WI38 (cell line): ENCODE measurements around the gene RDH8.

Experiments used
- H3K4me3 ChIP-seq: 2 replicates; pipeline ENCODE4 v1.5.1; 2011; ENCODE audit warnings: low read depth, mild to moderate bottlenecking, control low read depth, low read length
- CTCF ChIP-seq: IDR thresholded peaks from 2 replicates; pipeline ENCODE4 v1.5.1; 2012; ENCODE audit warnings: low read depth, mild to moderate bottlenecking, control low read depth, low read length

RDH8 gene

GRCh38 chr19:10052602-10053360 lies 39.5 kb downstream of the RDH8 start:
- no peak for TF ChIP-seq CTCF

GRCh38 chr19:10061717-10062310 lies 48.5 kb downstream of the RDH8 start:
- no peak overlapping the region for H3K4me3 ChIP-seq
- TF ChIP-seq CTCF = no peak

More at GRCh38 chr19:10052602-10053360, 39.5 kb downstream of the RDH8 start:
- H3K4me3 ChIP-seq = no peak overlapping the region

- no peak for TF ChIP-seq CTCF
- no peak overlapping the region for H3K4me3 ChIP-seq
Measured at GRCh38 chr19:10068205-10068604, 54.9 kb downstream of the RDH8 start.

GRCh38 chr19:10069046-10069445 lies 55.8 kb downstream of the RDH8 start:
- no peak for TF ChIP-seq CTCF

GRCh38 chr19:10070730-10071446 lies 57.6 kb downstream of the RDH8 start:
- TF ChIP-seq CTCF = no peak
- no peak overlapping the region for H3K4me3 ChIP-seq

More at GRCh38 chr19:10069046-10069445, 55.8 kb downstream of the RDH8 start:
- H3K4me3 ChIP-seq = no peak overlapping the region
